Activated CD4-positive, alpha-beta T cell treated with anti-CD3 and anti-CD28 coated beads, Interleukin-2, amount 50 U/mL, for 48 hours (primary cell): ENCODE results near the gene KBTBD2.
A peak's percentile ranks its signal among the peaks of the same experiment; 100 is the strongest.
"Not testable (repeated sequence)": the region's sequence is repeated elsewhere in the genome, so short reads cannot be mapped to it uniquely, and the experiment has no call there.

Experiments used
- DNase-seq, 2 experiments: peaks; one replicate each; pipeline ENCODE4 v3.0.0-alpha.2; 2020

Gene KBTBD2

DNA sequence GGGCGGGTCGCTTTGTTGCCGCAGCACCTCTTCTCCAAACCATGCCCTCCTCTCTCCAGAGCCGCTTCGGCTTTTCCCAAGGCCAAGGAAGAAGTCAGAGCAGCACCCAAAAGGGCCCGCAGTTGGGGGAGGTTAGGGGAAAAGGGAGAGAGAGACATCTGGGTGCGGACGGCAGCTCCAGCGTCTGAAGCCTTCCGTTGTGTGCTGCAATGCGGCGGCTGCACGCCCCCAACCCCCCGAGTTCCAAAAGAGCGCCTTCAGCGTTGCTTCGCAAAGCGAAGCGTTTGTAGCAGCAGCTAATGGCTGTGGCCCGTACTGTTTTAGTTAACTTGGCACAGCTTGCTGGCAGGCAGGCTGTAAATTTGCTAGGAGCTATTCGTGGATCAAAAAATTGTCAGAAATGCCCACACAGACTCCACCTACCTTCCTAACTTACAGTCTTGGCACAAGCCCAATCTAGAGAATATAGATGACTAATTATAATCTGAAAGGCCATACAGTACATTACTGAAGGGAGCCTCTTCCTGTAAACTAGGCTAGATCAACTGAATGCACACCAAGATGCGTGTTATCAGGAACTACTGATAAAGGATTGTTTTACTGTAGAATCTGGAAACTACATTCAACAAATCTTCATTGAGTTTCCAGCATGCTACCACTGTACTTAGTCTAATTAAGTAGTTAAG, 1.1 kb upstream of the KBTBD2 start:
- peak; percentile 50 to 57 for DNase-seq

DNA sequence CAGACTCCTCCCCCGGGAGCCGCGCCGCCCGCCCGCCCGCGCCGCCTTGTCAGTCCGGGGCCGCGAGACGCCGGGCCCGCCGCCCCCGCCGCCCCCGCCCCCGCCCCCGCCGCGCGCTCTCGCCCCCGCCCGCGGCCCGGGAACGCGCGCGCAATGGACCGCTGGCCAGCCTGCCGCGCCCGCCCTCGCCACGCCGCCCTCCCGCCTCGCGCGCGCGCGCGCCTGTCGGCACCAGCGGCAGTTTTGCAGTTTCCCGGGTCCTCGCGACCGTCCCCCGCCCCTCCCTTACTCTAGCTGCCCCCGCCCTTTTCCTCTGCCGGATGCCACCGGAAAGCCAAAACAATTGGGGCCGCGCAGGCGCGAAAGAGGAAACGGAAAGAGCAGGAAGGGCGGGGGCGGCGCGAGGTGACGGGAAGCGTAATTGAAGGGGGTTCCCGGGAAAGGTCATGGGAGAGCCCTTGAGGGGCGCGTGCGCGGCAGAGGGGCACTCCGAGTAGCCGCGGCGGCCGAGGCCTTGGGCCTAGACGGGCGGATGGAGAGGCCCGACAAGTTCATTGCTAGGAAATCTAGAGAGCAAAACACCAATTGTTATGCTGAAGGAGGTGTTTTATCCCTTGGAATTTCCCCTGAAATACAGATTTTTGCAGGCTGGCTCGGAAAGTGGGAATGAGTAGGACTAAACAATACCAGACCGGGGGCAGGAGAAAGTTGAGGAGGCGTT, 400 bp upstream of the KBTBD2 start:
- peak; percentile 98 to 99 for DNase-seq

DNA sequence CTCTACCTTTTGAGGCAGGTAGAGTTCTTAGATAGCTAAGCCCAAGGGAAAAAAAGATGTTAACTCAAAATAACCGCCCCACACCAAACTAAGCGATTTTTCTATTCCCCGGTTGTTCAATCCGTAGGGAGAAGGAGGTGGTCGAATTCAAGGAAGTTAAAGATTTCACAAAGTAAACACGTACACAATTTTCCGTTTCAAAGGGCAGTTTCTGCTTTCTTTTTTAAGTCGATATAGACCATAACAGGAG, 842 bp downstream of the KBTBD2 start:
- DNase-seq = no peak

DNA sequence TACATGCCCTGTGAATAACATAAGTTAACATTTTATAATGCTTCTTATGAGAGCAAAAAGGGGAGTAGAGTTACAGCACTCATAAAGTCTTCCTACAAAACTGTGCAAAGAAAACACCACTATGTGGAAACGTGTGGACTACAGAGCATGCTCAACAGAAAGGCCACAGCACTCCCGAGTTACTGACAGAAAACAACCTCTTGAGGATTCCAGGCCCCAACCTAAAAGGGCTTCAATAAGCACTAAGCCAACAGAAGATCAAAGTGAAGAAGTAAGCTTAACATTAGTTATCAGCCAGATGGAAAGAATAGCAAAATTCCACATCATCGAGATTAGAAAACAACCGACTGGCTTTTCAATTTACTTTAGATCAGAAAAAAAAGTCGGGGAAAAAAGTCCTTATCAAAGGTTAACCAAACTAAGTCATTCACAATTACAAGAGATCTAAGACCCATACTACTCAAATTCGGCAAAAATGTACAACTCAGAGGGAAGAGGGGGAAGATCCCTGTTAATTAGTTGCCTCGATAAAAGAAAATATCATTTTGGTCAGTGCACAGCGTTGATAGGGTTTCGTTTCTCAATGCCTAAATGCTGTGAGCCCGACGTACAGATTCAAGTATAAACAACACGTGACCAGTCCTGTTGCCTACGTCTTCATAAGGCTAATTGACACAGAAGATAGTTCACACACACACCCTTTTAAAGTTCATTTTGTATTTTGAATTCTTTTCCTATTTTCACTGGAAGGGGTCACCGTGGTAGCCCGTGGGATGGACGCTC, 1.4 kb downstream of the KBTBD2 start:
- DNase-seq = peak in 1 of 2 experiments; percentile 19

DNA sequence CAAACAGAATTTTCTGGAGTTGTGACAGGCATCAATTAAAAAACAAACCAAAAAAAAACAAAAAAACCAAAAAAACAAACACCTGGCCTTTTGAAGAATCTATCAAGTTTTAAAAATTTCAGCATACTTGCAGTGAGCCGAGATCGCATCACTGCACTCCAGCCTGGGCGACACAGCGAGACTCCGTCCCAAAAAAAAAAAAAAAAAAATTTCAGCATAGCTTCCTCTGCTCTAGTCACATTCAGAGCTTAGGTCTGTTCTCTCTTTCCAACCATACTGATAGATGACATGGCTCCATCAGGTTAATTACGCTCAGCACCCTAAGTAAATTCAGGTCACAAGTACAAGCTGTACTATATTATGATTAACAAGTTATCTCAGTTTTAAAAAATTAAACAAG, 3.1 kb downstream of the KBTBD2 start:
- DNase-seq = no peak

DNA sequence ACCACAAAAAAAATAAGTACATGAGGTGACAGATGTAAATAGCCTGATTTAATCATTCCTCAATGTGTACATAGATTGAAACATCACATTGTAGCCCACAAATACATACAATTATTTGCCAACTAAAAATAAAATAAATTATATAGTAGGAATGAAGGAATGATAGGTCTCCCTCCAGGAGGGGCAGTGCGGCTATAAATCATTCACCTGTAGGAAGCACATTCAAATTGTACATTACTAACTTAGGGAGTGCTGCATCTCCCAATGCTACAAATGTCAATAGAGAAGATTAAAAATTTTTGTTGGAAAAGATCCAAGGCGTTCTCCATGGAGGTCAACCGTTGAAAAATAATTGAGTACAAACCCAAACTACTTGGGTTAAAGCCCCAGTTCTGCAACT, 4.2 kb downstream of the KBTBD2 start:
- no peak for DNase-seq

DNA sequence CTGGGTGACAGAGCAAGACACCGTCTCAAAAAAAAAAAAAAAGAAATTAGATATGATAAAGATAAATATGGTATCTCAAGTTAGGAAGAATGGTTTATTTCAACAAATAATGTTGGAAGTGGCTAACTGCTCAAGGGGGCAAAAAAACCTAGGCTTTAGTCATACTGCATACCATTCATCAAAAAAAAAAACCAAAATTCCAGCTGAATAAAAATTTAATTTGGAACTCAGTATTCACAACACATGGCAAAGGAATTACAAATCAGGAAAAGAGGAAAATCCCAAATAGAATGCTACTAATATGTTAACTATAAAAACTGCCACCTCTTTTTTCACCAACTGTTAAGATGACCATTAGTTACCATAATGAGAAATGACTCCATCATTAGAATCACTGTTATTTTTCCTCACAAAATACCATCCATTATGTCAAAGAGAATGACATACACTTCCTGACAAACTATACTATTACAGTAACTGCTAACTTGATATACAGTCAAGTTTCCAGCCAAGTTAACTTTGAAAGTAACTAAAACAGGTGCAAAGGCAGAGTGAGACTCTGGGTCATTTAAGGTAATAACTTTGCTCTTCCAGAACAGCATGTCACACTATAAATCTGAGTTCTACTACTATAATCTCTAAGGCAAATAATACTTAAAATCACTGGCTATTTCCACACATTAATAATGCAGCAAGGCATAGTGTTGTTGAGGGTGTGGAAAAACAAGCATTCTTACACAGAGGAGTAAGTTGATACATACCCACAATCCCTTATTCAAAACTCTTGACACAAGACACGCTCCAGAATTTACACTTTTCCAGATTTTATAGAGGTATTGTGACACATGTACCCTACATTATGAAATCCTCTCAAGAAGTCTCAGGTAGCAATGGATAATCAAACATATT, 10.2 kb downstream of the KBTBD2 start:
- DNase-seq = no peak

DNA sequence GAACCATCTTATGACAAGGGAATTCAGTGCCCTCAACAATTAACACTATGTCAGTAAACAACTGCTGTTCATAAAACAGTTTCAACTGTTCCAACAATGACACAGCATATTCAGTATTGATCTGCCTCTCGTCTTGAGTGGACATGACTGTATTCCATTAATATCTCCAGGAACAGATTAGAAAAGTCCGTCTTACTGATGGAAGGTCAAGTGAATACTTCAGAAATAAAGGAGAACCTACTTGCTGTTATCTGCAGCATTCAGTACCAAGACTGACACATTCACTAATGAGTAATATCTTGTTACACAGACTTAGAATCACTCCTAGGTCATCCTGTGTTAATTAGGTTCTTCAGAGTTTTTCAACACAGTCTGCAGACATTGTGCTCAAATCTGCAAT, 12.1 kb downstream of the KBTBD2 start:
- DNase-seq = no peak

DNA sequence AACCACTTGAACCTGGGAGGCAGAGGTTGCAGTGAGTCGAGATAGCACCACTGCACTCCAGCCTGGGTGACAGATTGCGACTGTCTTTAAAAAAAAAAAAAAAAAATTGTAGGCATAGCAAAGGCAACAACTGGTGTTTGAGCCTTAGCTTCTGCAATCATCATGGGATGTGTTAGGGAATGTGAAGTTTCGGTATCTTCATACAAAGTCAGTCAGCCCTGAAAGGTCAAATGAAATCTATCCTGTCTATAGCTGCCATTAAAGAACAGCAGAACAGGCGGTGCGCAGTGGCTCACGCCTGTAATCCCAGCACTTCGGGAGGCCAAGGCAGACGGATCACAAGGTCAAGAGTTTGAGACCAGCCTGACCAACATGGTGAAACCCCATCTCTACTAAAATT, 13.5 kb downstream of the KBTBD2 start:
- DNase-seq = not testable (repeated sequence)

DNA sequence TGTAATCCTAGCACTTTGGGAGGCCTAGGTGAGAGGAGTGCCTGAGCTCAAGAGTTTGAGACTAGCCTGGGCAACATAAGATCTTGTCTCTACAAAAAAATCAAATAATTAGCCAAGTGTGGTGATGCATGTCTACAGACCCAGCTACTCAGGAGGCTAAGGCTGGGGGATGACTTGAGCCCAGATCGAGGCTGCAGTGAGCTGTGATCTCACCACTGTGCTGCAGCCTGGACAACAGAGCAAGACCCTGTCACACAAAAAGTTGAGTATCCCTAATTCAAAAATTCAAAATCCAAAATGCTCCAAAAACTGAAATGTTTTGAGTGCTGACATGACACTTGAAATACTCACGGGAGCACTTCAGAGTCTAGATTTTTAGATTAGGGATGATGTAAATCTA, 19.1 kb downstream of the KBTBD2 start:
- no peak for DNase-seq

DNA sequence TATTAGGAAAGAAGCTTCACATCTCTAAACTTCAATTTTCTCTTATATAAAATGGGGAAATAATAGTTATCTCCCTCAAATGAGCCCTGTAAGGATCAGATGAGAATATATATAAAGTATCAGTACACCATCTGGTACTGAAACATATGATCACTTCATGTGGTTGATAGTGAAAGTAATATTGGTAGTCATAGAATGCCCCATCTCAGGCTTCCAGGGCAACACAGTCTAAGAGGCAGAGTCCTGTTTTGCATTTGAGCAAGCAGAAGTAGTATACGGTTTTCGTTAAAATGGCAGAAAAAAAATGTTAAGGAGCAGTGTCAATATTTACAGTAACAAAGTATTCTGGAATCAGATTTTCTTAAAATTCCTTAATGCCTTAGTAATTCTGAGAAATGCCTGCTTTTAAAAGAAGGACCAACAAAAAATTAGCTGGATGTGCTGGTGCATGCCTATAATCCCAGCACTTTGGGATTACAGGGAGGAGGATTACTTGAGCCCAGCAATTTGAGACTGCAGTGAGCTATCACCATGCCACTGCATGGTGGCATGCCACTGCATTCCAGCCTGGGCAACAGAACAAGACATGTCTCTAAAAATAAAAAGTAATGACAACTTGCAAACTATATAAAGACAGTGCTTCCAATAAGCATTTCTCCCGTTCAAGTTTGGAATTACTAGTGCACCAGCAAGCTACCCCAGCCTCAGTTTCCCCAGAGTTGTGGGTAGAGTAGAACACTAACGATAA, 19.8 kb downstream of the KBTBD2 start:
- no peak for DNase-seq

DNA sequence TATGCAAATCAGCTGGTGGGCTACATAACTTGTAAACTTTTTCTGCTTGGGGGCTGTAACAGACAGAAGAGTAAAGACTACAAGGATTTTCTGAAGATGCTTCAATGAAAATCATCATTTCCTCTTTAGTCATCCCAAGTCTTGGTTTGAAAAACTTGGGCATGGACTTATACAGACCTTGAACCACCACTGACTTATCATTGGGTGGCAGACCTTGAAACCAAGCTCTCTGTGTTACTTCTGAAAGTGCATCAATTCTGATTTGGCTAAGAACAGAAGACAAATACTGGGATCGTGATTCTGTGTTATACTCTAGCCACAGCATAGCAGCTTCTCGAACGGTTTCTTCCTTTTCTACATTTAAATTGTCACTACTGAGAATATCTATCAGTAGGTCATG, 21.3 kb downstream of the KBTBD2 start:
- DNase-seq = no peak

DNA sequence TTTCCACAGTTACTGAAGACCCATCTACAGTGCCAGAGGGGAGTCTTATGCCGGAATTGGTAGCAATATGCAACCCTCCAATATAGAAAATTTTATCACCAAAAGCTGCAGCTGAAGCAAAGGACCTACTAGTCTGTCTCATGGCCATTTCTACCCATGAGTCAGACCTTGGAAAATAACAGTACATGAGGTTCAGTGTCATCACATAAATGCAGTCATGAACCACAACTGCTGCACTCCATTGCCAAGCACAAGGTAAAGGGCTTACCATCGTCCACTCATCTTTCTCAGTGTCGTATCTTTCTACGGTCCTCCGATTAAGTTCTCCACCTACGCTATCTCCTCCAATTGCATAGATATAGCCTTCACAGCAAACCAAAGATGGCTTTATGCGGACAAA, 21.8 kb downstream of the KBTBD2 start:
- no peak for DNase-seq

DNA sequence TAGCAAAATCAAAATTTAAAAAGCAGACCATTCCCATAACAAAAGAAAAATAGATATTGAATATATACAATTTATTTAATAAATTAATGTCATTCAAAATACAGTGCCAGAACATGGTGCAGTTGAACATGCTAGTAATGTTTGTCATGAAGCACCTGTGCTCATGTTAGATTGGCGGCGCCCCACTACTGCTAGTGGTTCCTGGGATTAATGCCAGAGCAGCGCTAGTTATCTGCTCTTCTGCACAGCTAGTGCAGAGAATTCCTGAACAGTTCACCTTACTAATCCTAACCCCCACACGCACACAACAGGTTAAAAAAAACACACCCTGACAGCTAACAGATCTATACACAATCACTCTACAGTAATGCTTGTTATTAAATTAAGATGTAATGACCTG, 23.4 kb downstream of the KBTBD2 start:
- DNase-seq = no peak

DNA sequence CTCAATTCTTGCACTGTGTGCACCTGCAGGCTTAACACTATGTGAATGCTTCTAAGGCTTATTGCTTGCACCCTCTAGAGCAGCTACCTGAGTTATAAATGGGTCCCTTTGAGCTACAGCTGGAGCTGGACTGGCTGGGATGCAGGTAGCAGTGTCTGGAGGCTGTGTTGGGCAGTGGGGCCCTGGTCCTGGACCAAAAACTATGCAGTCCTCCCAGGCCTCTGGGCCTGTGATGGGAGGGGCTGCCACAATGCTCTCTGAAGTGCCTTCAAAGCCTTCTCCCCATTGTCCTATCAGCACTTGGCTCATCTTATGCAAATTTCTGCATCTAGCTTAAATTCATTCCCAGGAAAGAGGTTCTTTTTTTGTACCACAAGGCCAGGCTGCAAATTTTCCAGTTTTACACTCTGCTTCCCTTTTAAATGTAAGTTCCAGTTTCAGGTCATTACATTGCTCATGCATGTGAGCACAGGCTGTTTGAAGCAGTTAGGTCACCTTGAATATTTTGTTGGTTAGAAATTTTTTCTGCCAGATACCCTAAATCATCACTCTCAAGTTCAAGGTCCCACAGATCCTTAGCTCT, 26.0 kb downstream of the KBTBD2 start:
- no peak for DNase-seq

DNA sequence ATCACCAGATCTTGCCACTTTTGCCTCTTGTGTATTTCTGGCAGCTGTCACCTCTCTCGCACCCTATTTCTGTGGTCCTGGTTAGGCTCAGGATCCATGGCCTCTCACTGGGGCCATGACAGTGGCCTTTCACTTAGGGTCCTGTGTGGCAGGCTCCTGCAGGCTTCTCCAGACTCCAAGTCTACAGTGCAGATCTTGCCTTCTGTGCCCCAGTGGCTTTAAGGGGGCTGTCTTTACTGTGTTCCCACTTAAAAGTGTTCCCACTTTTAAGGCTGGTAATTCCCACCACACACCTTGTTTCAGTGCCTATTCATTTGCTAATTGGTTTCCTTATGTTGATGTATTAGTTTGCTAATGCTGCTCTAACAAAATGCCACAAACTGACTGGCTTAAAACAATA, 27.7 kb downstream of the KBTBD2 start:
- not testable (repeated sequence) for DNase-seq

DNA sequence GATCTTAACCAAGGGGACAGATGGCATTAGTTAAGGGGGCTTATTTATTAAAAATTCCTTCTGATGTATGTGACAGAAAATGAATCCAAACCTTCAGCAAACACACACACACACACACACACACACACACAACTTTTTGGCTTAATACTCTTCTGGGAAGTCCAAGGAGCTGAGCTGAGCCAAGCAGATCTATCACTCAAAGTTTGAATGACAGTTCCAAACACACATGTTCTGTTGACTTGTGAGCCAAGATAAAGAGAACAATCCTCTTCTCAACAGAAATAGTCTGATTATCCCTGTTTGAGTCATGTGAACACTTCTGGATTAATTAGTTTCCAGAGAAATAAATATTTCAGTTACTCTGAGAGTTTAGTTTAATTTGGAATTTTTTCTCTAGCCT, 31.5 kb downstream of the KBTBD2 start:
- no peak for DNase-seq

DNA sequence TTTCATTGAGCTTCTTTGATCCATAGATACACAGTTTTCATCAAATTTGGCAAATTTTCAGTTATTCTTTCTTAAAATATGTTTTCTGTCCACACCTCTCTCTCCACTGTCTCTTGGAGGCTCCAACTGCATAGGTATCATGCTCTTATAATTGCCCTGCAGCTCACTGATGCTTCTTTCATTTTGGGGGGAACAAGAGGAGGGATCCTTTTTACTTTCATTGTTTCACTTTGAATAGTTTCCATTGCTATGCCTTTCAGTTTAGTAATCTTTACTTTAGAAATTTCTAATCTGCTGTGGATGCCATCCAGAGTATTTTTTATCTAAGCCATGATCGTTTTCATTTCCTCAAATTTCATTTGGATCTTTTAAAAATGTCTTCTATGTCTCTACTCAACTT, 32.9 kb downstream of the KBTBD2 start:
- DNase-seq = no peak

DNA sequence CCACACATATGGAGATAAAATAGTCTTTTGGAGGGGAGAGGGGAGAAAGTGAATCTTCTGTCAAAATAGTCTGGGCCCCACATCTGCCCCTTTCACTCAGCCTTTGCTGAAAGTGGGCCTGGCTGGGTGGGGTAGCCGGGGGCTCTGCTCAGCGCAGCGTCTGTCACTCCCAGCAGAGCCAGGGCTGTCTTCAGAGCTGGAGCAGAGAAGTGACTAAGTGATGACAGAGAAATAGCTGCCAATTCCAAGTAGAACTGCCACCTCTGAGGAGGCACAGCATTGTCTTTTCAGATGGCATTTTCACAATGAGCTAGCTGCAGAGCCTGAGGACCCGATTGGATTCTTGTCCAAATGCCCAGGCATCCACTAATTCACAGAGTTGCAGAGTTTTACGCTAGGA, 34.5 kb downstream of the KBTBD2 start:
- not testable (repeated sequence) for DNase-seq

DNA sequence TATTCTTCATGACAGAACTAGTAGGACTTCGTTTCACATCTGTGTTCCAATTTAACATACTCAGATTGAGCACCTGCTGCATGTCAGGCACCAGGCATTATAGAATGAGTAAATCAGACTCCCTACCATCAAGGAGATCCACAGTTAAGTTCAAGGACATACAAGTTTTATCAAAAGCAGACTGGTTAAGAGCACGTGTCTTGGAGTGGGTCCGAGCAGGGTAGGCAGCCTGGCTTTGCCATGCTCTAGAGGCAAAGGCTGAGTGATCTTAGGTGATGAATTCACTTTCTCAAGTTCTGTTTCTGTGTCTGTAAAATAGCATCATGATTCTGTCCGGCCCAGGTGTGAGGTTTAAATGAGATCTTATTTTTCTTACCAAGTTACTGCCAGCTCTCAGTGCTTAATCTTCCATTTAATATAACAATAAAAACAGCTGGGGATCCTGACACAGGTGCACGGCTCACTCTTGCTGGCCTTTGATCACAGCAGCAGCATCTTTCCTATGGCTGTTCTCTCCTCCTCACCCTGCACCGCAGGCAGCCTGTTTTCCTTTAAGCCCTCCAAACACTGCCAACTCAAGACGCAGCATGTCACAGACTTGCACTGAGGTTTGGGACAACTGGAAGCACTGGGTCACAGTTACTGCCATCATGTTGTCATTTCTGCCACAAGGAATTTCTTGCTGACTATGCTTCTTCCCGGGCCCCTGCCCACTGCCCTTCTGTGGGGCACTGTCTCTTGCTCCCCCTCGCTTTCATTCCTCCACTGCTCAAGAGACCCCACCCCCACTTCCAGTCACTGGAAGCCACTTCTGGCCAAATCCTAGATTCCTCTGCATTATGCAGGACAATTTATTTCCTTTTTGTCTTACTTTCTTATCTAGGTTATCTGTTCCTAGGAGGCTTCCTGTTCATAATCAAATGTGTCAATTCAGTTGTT, 35.5 kb downstream of the KBTBD2 start:
- DNase-seq = not testable (repeated sequence)

DNA sequence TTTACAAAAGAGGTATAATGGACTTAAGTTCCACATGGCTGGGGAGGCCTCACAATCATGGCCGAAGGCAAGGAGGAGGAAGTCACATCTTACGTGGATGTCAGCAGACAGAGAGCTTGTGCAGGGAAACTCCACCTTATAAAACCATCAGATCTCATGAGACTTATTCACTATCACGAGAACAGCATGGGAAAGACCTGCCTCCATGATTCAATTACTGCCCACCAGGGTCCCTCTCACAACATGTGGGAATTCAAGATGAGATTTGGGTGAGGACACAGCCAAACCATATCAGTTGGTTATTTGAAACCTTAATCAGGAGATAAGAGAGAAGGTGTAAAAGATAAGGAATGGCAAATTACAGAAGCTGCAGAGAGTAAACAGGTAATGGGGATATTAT, 40.9 kb downstream of the KBTBD2 start:
- not testable (repeated sequence) for DNase-seq
